IPS-15b (cell line): ENCODE results near the gene KCTD21.
A peak's percentile ranks its signal among the peaks of the same experiment; 100 is the strongest.

ENCODE experiments used
- H3K27me3 ChIP-seq: one replicate; pipeline ENCODE4 v1.6.1; 2013; ENCODE audit warnings: low read length; ENCODE audit not compliant: control insufficient read depth, insufficient read depth
- H3K36me3 ChIP-seq: one replicate; pipeline ENCODE4 v1.6.1; 2013; ENCODE audit warnings: low read length; ENCODE audit not compliant: control insufficient read depth, insufficient read depth
- H3K4me1 ChIP-seq: one replicate; pipeline ENCODE4 v1.6.1; 2013; ENCODE audit warnings: mild to moderate bottlenecking, low read length; ENCODE audit not compliant: control insufficient read depth, insufficient read depth
- H3K4me3 ChIP-seq: one replicate; pipeline ENCODE4 v1.5.1; 2013; ENCODE audit warnings: low read depth, low read length
- H3K9ac ChIP-seq: one replicate; pipeline ENCODE4 v1.6.1; 2013; ENCODE audit warnings: low read depth, mild to moderate bottlenecking, low read length
- H3K9me3 ChIP-seq: one replicate; pipeline ENCODE4 v1.6.1; 2013; ENCODE audit warnings: mild to moderate bottlenecking, low read length; ENCODE audit not compliant: control insufficient read depth, insufficient read depth

KCTD21 gene

GRCh38 chr11:78139422-78140391 lies 48.7 kb downstream of the KCTD21 start, which contains the start of gene ALG8:
Gene ALG8 (minus strand): TSS chr11:78139626. CDS start chr11:78139588, 38 bp downstream.
- Histone ChIP-seq H3K9me3 (no peaks in the 10 kb centered on the region), H3K27me3 (no peaks in the 10 kb centered on the region), H3K9ac (peak within 1 kb of the TSS; percentile 96), H3K4me1 (no peaks in the 10 kb centered on the region), H3K36me3 (peaks cover 10% of the 10 kb centered on the region), H3K4me3 (peak within 1 kb of the TSS; percentile 99)

GRCh38 chr11:78138694-78139421 lies 49.6 kb downstream of the KCTD21 start:
- H3K4me1 ChIP-seq: no peaks in the 10 kb centered on the region
- H3K9me3 ChIP-seq: no peaks in the 10 kb centered on the region
- H3K9ac ChIP-seq: peak overlapping the region; percentile 96
- peaks cover 10% of the 10 kb centered on the region for H3K36me3 ChIP-seq
- H3K4me3 ChIP-seq: peak overlapping the region; percentile 99
- no peaks in the 10 kb centered on the region for H3K27me3 ChIP-seq

GRCh38 chr11:78138291-78138690 lies 50.1 kb downstream of the KCTD21 start:
- no peaks in the 10 kb centered on the region for H3K4me1 ChIP-seq
- H3K27me3 ChIP-seq: no peaks in the 10 kb centered on the region
- peak overlapping the region; percentile 99 for H3K4me3 ChIP-seq
- no peaks in the 10 kb centered on the region for H3K9me3 ChIP-seq
- peaks cover 10% of the 10 kb centered on the region for H3K36me3 ChIP-seq
- no peak overlapping the region for H3K9ac ChIP-seq

DNA sequence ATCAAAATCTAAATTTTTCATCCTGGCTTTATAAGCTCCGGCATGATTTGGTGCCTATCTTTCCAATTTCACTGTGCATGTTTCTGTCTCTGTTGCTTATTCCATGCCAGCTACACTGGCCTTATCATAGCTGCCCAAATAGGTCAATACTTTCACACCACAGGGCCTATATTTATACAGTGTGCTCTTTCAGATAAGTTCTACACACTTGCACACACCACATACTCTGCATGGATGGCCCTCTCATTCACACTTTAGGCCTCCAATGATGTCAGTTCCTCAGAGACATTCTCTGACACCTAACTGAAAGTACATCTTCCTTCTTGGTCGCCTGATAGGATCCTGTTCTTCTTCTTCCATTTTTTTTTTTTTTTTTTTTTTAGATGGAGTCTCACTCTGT lies 56.0 kb downstream of the KCTD21 start:
- peaks cover 6% of the 10 kb centered on the region for H3K36me3 ChIP-seq
- H3K9ac ChIP-seq: no peak overlapping the region
- H3K27me3 ChIP-seq: no peaks in the 10 kb centered on the region
- no peaks in the 10 kb centered on the region for H3K4me1 ChIP-seq
- no peak overlapping the region for H3K4me3 ChIP-seq
- no peaks in the 10 kb centered on the region for H3K9me3 ChIP-seq

- H3K27me3 ChIP-seq: no peaks in the 10 kb centered on the region
- no peaks in the 10 kb centered on the region for H3K9me3 ChIP-seq
- H3K4me1 ChIP-seq: no peaks in the 10 kb centered on the region
- no peak overlapping the region for H3K9ac ChIP-seq
- H3K4me3 ChIP-seq: no peak overlapping the region
- H3K36me3 ChIP-seq: peaks cover 6% of the 10 kb centered on the region
Measured at GRCh38 chr11:78131956-78132355, 56.5 kb downstream of the KCTD21 start.

DNA sequence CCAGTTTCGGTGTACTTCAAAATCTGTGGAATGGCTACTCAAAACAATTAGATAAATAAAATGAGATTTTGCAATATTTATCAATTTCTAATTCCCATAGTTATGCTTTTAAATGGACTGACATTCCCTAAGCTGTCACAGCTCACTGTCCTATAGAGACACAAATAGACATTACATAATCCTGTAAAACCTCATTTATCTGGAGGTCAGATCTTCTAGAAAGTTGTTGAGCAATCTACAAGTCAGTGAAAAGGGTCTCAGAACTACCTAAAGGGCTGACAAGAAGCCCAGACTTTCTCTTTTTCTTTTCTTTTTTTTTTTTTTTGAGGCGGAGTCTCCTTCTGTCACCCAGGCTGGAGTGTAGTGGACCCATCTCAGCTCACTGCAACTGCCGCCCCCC lies 61.0 kb downstream of the KCTD21 start:
- Histone ChIP-seq H3K4me1 (no peaks in the 10 kb centered on the region), H3K9me3 (no peaks in the 10 kb centered on the region), H3K27me3 (no peaks in the 10 kb centered on the region), H3K9ac (no peak overlapping the region), H3K4me3 (no peak overlapping the region), H3K36me3 (no peaks in the 10 kb centered on the region)
